ENCODE measurements around the gene MTPN. TPM values are rescaled to one million over a fixed set of nuclear protein-coding genes. Genes with fewer than 3 reads are reported as not detected.

Gene MTPN
- total and polyA plus RNA-seq, 10 of the 15 experiments (the other 5 are each of a cell fraction or from before 2014, with no cell fraction given) = 38.7 to 146 (median 85.4) TPM

DNA sequence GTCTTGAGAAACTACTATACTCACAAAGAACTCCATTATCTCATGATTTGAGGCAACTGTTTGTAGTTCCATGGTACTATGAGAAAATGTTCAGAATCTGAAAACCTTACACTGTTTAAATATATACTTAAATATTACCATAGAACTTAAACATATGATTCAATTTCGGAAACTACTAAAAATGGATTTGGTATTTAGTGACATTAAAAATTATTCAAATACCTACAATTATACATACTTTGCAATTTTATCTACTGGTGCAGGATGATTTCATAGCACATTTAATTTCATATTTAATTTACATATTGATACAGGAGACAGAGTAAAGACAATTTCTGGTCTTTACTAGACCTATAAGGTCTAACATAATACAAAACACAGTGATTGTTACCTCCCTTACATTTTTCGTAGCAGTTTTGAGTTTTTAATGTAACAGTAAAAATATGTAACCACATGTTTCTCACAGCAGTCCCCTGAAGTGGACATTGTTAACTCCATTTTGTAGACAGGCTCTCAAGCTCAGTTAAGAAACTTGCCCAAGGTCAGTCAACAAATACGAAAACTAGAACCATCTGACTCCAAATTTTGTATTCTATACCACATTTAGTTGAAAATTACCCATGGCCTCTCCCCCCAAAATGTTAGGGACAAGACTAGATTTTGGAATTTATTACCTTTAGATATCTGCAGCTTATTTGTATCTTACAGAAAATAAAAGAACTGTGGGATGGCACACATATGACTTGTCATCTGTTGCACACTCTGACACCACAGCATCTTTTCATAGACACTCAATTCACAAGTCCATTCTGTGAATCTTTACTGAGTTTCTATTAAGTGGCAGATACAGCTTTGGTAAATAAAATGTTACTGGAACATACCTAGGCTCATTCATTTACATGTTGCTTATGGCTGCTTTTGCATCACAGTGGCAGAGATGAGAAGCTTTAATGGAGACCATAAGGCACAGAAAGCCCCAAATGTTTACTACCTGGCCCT lies 36.8 kb downstream of the MTPN start (continued):
- TF ChIP-seq SKIL (IDR thresholded peaks at IDR 0.05; ENCODE audit: low read depth, poor library complexity, severe bottlenecking) (no peak), NR2F1 (conservative IDR thresholded peaks at IDR 0.05) (no peak), CHD2 (IDR thresholded peaks at IDR 0.05; ENCODE audit: borderline replicate concordance, low read depth, low read length) (no peak)

DNA sequence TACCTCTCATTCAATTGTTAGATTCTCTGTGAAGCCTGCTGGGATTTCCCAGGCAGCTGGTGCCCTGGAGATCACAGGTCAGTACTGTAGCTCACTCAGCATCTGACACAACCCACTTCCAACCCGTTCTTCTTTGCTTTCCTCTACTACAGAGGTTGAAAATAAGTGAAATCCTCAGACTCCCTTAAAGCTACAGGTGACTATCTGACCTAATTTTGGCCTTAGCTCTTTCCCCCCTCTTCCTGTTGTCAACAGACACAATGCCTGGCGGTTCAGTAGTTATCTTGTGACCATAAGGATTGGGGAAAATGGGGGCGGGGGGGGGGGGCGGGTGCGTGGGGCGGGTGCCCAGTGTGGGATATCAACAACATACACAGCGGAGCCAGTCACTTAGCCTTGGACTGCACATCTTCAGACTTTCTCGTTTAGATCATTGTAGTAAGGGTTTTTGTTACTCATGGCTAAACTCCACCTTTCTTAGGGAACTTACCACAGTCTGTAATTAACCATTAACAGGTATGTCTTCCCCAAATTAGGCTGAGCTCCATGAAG lies 37.8 kb downstream of the MTPN start:
- Histone ChIP-seq H3K4me1 (ENCODE audit: control insufficient read depth, insufficient read depth, low read length) (peaks cover 20% of the 10 kb centered on the region), H3K4me3 (no peak overlapping the region), H3K4me2 (ENCODE audit: control insufficient read depth, insufficient read depth) (peak overlapping the region; percentile 22), H3K9me3 (replicated peaks; ENCODE audit: control insufficient read depth, insufficient read depth, low read length) (no peaks in the 10 kb centered on the region), H3K79me2 (ENCODE audit: control insufficient read depth, insufficient read depth, low read length) (peaks cover 52% of the 10 kb centered on the region), H2AFZ (ENCODE audit: control insufficient read depth, low read depth, low read length) (no peak overlapping the region), H3K27ac (ENCODE audit: control insufficient read depth, insufficient read depth) (no peak overlapping the region), H3K9ac (ENCODE audit: control insufficient read depth, insufficient read depth, low read length) (no peak overlapping the region), H4K20me1 (ENCODE audit: control insufficient read depth, insufficient read depth) (no peaks in the 10 kb centered on the region), H3K36me3 (ENCODE audit: control insufficient read depth in 2 of 2, insufficient read depth in 2 of 2, low read length in 1 of 2) (no peaks in the 10 kb centered on the region; a peak in 2 of 4 replicates), H3K27me3 (replicated peaks in 1 of 2; ENCODE audit: control insufficient read depth in 2 of 2, insufficient read depth in 2 of 2, low read length in 1 of 2) (no peaks in the 10 kb centered on the region)
- ChIA-PET POLR2A (interaction anchor here (0.5 kb wide), 2 partner anchors 439 to 1964 kb away, joined by 3 to 4 read pairs; no protein-coding TSS in a partner anchor), SMC1A (ENCODE audit: uncharacterized antibody, unreplicated experiment) (interaction anchor here (0.6 to 2.4 kb wide), 8 partner anchors 10 to 74 kb away, joined by 3 to 13 read pairs (median 5); no protein-coding TSS in a partner anchor), CTCF (interaction anchor here (1.0 to 1.4 kb wide), 2 partner anchors 12 to 19 kb away, joined by 4 read pairs; no protein-coding TSS in a partner anchor), RAD21 (ENCODE audit: unreplicated experiment) (interaction anchor here (0.6 to 1.1 kb wide), 4 partner anchors 38 to 229 kb away, joined by 3 read pairs; no protein-coding TSS in a partner anchor)
- intact Hi-C loops (cut with micrococcal nuclease; ENCODE audit: unreplicated experiment) (loop anchor here (5.0 kb wide), 1 partner anchor 33 kb away; no protein-coding TSS in a partner anchor), in situ Hi-C loops (cut with MboI) (no loop called here)
- TF ChIP-seq TAF1 (IDR thresholded peaks at IDR 0.05; ENCODE audit: borderline replicate concordance, low read depth, low read length) (no peak), MAX (IDR thresholded peaks at IDR 0.05; ENCODE audit: low read depth, low read length) (no peak)
- WGBS (ENCODE audit: insufficient coverage, insufficient replicate concordance, low lambda C conversion rate, missing lambda C conversion rate) = 62% methylated on average over 6 of the region's 8 CpGs
- FAIRE-seq (no peak), DNase-seq (ENCODE audit: low read depth, low spot score) (no peak), ATAC-seq (peak; percentile 46)
- BruUV-seq (replicated peaks) = no TSS peak

Measured in GM12878 (cell line).